C4-2B (cell line): ENCODE measurements around the gene HRH4.

Source experiments
- ZFX ChIP-seq: fragments of 450-650 bp; IDR thresholded peaks from 2 replicates; pipeline ENCODE4 v1.6.1; 2017
- TF ChIP-seq, protein P1 (sequence below): fragments of 450-650 bp; conservative IDR thresholded peaks from 2 replicates; pipeline ENCODE4 v1.5.1; 2017; ENCODE audit warnings: mild to moderate bottlenecking

- TF ChIP-seq, protein P1, sequence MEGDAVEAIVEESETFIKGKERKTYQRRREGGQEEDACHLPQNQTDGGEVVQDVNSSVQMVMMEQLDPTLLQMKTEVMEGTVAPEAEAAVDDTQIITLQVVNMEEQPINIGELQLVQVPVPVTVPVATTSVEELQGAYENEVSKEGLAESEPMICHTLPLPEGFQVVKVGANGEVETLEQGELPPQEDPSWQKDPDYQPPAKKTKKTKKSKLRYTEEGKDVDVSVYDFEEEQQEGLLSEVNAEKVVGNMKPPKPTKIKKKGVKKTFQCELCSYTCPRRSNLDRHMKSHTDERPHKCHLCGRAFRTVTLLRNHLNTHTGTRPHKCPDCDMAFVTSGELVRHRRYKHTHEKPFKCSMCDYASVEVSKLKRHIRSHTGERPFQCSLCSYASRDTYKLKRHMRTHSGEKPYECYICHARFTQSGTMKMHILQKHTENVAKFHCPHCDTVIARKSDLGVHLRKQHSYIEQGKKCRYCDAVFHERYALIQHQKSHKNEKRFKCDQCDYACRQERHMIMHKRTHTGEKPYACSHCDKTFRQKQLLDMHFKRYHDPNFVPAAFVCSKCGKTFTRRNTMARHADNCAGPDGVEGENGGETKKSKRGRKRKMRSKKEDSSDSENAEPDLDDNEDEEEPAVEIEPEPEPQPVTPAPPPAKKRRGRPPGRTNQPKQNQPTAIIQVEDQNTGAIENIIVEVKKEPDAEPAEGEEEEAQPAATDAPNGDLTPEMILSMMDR = no peak
- no peak for TF ChIP-seq ZFX
These were observed 5.0 kb downstream of the HRH4 start for GRCh38 chr18:24465486-24465885.
